HG02970 (cell line): ENCODE measurements around the gene TAOK3.
"Not testable (repeated sequence)": the region's sequence is repeated elsewhere in the genome, so short reads cannot be mapped to it uniquely, and the experiment has no call there.

ENCODE experiments used
- ATAC-seq: cut with Tn5 transposase; IDR thresholded peaks from one replicate; pipeline ENCODE4 v1.9.1; 2021; ENCODE audit warnings: mild to moderate bottlenecking, moderate library complexity, moderate number of reproducible peaks; ENCODE audit not compliant: unreplicated experiment, low FRiP score

TAOK3 gene

GRCh38 chr12:118374126-118374725 is 1.5 kb upstream of the TAOK3 start:
- no peak for ATAC-seq

- no peak for ATAC-seq
Observed at GRCh38 chr12:118373616-118374015, 909 bp upstream of the TAOK3 start.

- no peak for ATAC-seq
Observed at GRCh38 chr12:118371321-118372282, 1.1 kb downstream of the TAOK3 start.

- no peak for ATAC-seq
Observed at GRCh38 chr12:118370601-118371000, 2.1 kb downstream of the TAOK3 start.

GRCh38 chr12:118368821-118369220 is 3.9 kb downstream of the TAOK3 start:
- no peak for ATAC-seq

- ATAC-seq = no peak
Observed at GRCh38 chr12:118361889-118362288, 10.8 kb downstream of the TAOK3 start.

GRCh38 chr12:118361092-118361404 is 11.7 kb downstream of the TAOK3 start:
- no peak for ATAC-seq

- ATAC-seq = no peak
Observed at GRCh38 chr12:118359541-118359915, 13.2 kb downstream of the TAOK3 start.

GRCh38 chr12:118358612-118359540 is 13.8 kb downstream of the TAOK3 start:
- ATAC-seq = no peak

- ATAC-seq = no peak
Observed at GRCh38 chr12:118358008-118358359, 14.7 kb downstream of the TAOK3 start.

- no peak for ATAC-seq
Observed at GRCh38 chr12:118357257-118358007, 15.3 kb downstream of the TAOK3 start.

- no peak for ATAC-seq
Observed at GRCh38 chr12:118356809-118357256, 15.9 kb downstream of the TAOK3 start.

- ATAC-seq = no peak
Observed at GRCh38 chr12:118355843-118356242, 16.9 kb downstream of the TAOK3 start.

- ATAC-seq = no peak
Observed at GRCh38 chr12:118354903-118355302, 17.8 kb downstream of the TAOK3 start.

GRCh38 chr12:118354503-118354902 is 18.2 kb downstream of the TAOK3 start:
- ATAC-seq = not testable (repeated sequence)

- no peak for ATAC-seq
Observed at GRCh38 chr12:118353721-118354120, 19.0 kb downstream of the TAOK3 start.

GRCh38 chr12:118350908-118351559 is 21.7 kb downstream of the TAOK3 start:
- no peak for ATAC-seq

- no peak for ATAC-seq
Observed at GRCh38 chr12:118347916-118348315, 24.8 kb downstream of the TAOK3 start.

- no peak for ATAC-seq
Observed at GRCh38 chr12:118346895-118347294, 25.8 kb downstream of the TAOK3 start.

- no peak for ATAC-seq
Observed at GRCh38 chr12:118345355-118345754, 27.4 kb downstream of the TAOK3 start.
